HG03135 (cell line): ENCODE measurements around the gene RGPD5.
A peak's percentile ranks its signal among the peaks of the same experiment; 100 is the strongest.
"Not testable (repeated sequence)": the region's sequence is repeated elsewhere in the genome, so short reads cannot be mapped to it uniquely, and the experiment has no call there.

Source experiments
- ATAC-seq: cut with Tn5 transposase; IDR thresholded peaks from one replicate; pipeline ENCODE4 v1.9.1; 2021; ENCODE audit warnings: mild to moderate bottlenecking, moderate library complexity; ENCODE audit not compliant: unreplicated experiment

The RGPD5 gene

GRCh38 chr2:109891024-109891423 lies 96.9 kb downstream of the RGPD5 start:
- not testable (repeated sequence) for ATAC-seq

GRCh38 chr2:109893736-109894135 lies 99.6 kb downstream of the RGPD5 start:
- ATAC-seq = not testable (repeated sequence)

- ATAC-seq = not testable (repeated sequence)
Measured at GRCh38 chr2:109894141-109894540, 100.0 kb downstream of the RGPD5 start.

- not testable (repeated sequence) for ATAC-seq
Measured at GRCh38 chr2:109895090-109895869, 101.2 kb downstream of the RGPD5 start.

GRCh38 chr2:109896212-109896611 lies 102.1 kb downstream of the RGPD5 start:
- peak; percentile 97 for ATAC-seq

GRCh38 chr2:109897769-109898461 lies 103.8 kb downstream of the RGPD5 start:
- not testable (repeated sequence) for ATAC-seq

- not testable (repeated sequence) for ATAC-seq
Measured at GRCh38 chr2:109898462-109899336, 104.6 kb downstream of the RGPD5 start, which contains the start of gene LIMS3. LIMS3 (plus strand) TSS chr2:109898688; CDS start chr2:109898729, 41 bp downstream.

- ATAC-seq = peak; percentile 81
Measured at GRCh38 chr2:109905796-109906195, 111.7 kb downstream of the RGPD5 start.
